Measurements from ENCODE around the gene TM9SF2.

The TM9SF2 gene

GRCh38 chr13:99606324-99607066, 105.2 kb downstream of the TM9SF2 start, which contains the start of gene CLYBL (continued):
- no peak for TF ChIP-seq ZNF138 (tag by site-specific recombination; IDR thresholded peaks at IDR 0.05; ENCODE audit: borderline replicate concordance)
- TF ChIP-seq ZBTB7A (tag by site-specific recombination; IDR thresholded peaks at IDR 0.05; ENCODE audit: low read depth) = no peak
- peak; percentile 39; the same call in 1 of the 2 replicates for TF ChIP-seq ZNF423 (tag by site-specific recombination; IDR thresholded peaks at IDR 0.05)
- TF ChIP-seq ZNF501 (tag by site-specific recombination; IDR thresholded peaks at IDR 0.05) = peak; percentile 78; the same call in 1 of the 2 replicates
- peak; percentile 28 for TF ChIP-seq ZNF341 (tag by site-specific recombination; IDR thresholded peaks at IDR 0.05; ENCODE audit: low read depth)
- TF ChIP-seq REPIN1 (tag by site-specific recombination; IDR thresholded peaks at IDR 0.05; ENCODE audit: low read depth) = no peak
- TF ChIP-seq ZNF426 (tag by site-specific recombination; IDR thresholded peaks at IDR 0.05) = no peak
- peak; percentile 62; the same call in 1 of the 2 replicates for TF ChIP-seq ZNF24 (tag by site-specific recombination; IDR thresholded peaks at IDR 0.05)
- TF ChIP-seq ZSCAN5A (tag by site-specific recombination; IDR thresholded peaks at IDR 0.05) = peak; percentile 90; the same call in 1 of the 2 replicates
- no peak for TF ChIP-seq ZNF174 (tag by site-specific recombination; IDR thresholded peaks at IDR 0.05)
- TF ChIP-seq, protein P1, sequence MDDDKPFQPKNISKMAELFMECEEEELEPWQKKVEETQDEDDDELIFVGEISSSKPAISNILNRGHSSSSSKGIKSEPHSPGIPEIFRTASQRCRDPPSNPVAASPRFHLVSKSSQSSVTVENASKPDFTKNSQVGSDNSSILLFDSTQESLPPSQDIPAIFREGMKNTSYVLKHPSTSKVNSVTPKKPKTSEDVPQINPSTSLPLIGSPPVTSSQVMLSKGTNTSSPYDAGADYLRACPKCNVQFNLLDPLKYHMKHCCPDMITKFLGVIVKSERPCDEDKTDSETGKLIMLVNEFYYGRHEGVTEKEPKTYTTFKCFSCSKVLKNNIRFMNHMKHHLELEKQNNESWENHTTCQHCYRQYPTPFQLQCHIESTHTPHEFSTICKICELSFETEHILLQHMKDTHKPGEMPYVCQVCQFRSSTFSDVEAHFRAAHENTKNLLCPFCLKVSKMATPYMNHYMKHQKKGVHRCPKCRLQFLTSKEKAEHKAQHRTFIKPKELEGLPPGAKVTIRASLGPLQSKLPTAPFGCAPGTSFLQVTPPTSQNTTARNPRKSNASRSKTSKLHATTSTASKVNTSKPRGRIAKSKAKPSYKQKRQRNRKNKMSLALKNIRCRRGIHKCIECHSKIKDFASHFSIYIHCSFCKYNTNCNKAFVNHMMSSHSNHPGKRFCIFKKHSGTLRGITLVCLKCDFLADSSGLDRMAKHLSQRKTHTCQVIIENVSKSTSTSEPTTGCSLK (tag by site-specific recombination; IDR thresholded peaks at IDR 0.05) = no peak
- TF ChIP-seq ZBTB48 (tag by site-specific recombination; IDR thresholded peaks at IDR 0.05) = no peak
- TF ChIP-seq ZNF248 (tag by site-specific recombination; IDR thresholded peaks at IDR 0.05) = no peak
- no peak for TF ChIP-seq ZNF518A (tag by site-specific recombination; conservative IDR thresholded peaks at IDR 0.05; ENCODE audit: low read depth)
- no peak for TF ChIP-seq ZNF366 (tag by site-specific recombination; conservative IDR thresholded peaks at IDR 0.05)
- no peak for TF ChIP-seq ZNF488 (tag by site-specific recombination; IDR thresholded peaks at IDR 0.05)
- TF ChIP-seq ZFHX2 (tag by site-specific recombination; conservative IDR thresholded peaks at IDR 0.05) = peak; percentile 85
- no peak for TF ChIP-seq ZXDB (tag by site-specific recombination; IDR thresholded peaks at IDR 0.05)
- no peak for TF ChIP-seq INSM2 (tag by site-specific recombination; IDR thresholded peaks at IDR 0.05)
- no peak for TF ChIP-seq ZSCAN23 (tag by site-specific recombination; IDR thresholded peaks at IDR 0.05)
- TF ChIP-seq ZNF600 (tag by site-specific recombination; IDR thresholded peaks at IDR 0.05) = peak; percentile 37; the same call in 1 of the 2 replicates
- 0 out of 2 replicates have a peak, but pooled peaks have one; percentile 11 for TF ChIP-seq ZNF121 (tag by site-specific recombination; IDR thresholded peaks at IDR 0.05)
- TF ChIP-seq ZNF830 (tag by site-specific recombination; IDR thresholded peaks at IDR 0.05; ENCODE audit: low read depth) = no peak
- peak; percentile 83 for TF ChIP-seq SCRT2 (tag by site-specific recombination; IDR thresholded peaks at IDR 0.05)
- TF ChIP-seq ZFP37 (tag by site-specific recombination; IDR thresholded peaks at IDR 0.05) = peak; percentile 63; the same call in 1 of the 2 replicates
- TF ChIP-seq, protein P2, sequence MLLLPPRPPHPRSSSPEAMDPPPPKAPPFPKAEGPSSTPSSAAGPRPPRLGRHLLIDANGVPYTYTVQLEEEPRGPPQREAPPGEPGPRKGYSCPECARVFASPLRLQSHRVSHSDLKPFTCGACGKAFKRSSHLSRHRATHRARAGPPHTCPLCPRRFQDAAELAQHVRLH (tag by site-specific recombination; IDR thresholded peaks at IDR 0.05) = peak; percentile 30; the same call in 1 of the 2 replicates
- TF ChIP-seq ZNF211 (tag by site-specific recombination; IDR thresholded peaks at IDR 0.05; ENCODE audit: low read depth) = no peak
- peak; percentile 64 for TF ChIP-seq ZBTB8A (tag by site-specific recombination; IDR thresholded peaks at IDR 0.05)
- TF ChIP-seq SP3 (tag by site-specific recombination; IDR thresholded peaks at IDR 0.05) = no peak
